GM12872 (cell line): ENCODE results near the gene ABLIM3.

Source experiments
- CTCF ChIP-seq: IDR thresholded peaks from 3 replicates; pipeline ENCODE4 v1.5.1; 2011; ENCODE audit warnings: low read depth, mild to moderate bottlenecking, low read length, moderate library complexity; ENCODE audit not compliant: insufficient read depth

ABLIM3 gene

GRCh38 chr5:149217803-149218155, 76.5 kb downstream of the ABLIM3 start:
- TF ChIP-seq CTCF, result no peak

- no peak for TF ChIP-seq CTCF
These were observed 78.3 kb downstream of the ABLIM3 start for GRCh38 chr5:149219584-149219983.

- no peak for TF ChIP-seq CTCF
These were observed 79.5 kb downstream of the ABLIM3 start for GRCh38 chr5:149220750-149221149.

- TF ChIP-seq CTCF, result no peak
These were observed 80.0 kb downstream of the ABLIM3 start for GRCh38 chr5:149221326-149221725.

- no peak for TF ChIP-seq CTCF
These were observed 80.5 kb downstream of the ABLIM3 start for GRCh38 chr5:149221731-149222342.

GRCh38 chr5:149223081-149223848, 82.0 kb downstream of the ABLIM3 start:
- no peak for TF ChIP-seq CTCF

- no peak for TF ChIP-seq CTCF
These were observed 83.0 kb downstream of the ABLIM3 start for GRCh38 chr5:149224282-149224681.
